Mesenchymal stem cell (in vitro differentiated cells and primary cell): ENCODE results near the gene SNAPC4.

ENCODE experiments used
- DNase-seq: peaks from one replicate; pipeline ENCODE4 v3.0.0-alpha.2; 2013
- H2AFZ ChIP-seq: one replicate; pipeline ENCODE4 v1.6.1; 2013; ENCODE audit warnings: low read depth, mild to moderate bottlenecking, control low read depth, inconsistent platforms, low read length, moderate library complexity
- H2AK5ac ChIP-seq: 2 replicates; pipeline ENCODE4 v1.6.1; 2013; ENCODE audit warnings: low read length, moderate library complexity, mild to moderate bottlenecking, inconsistent platforms; ENCODE audit not compliant: severe bottlenecking
- H2BK120ac ChIP-seq: one replicate; pipeline ENCODE4 v1.6.1; 2013; ENCODE audit warnings: low read depth, mild to moderate bottlenecking, inconsistent platforms, low read length, moderate library complexity
- H2BK12ac ChIP-seq, 2 experiments: one replicate each; pipeline ENCODE4 v1.6.1; 2013; ENCODE audit warnings: inconsistent platforms in 2 of 2, low read length in 2 of 2, mild to moderate bottlenecking in 2 of 2, moderate library complexity in 2 of 2, control low read depth in 1 of 2
- H2BK15ac ChIP-seq: one replicate; pipeline ENCODE4 v1.6.1; 2013; ENCODE audit warnings: mild to moderate bottlenecking, low read depth, inconsistent platforms; ENCODE audit not compliant: poor library complexity, severe bottlenecking
- H2BK5ac ChIP-seq: 2 replicates; pipeline ENCODE4 v1.6.1; 2013; ENCODE audit warnings: low read depth, mild to moderate bottlenecking, low read length, control low read depth, inconsistent platforms; ENCODE audit not compliant: poor library complexity, severe bottlenecking
- H3K14ac ChIP-seq, 2 experiments: one replicate each; pipeline ENCODE4 v1.6.1; 2013; ENCODE audit warnings: inconsistent platforms in 2 of 2, low read length in 2 of 2, control low read depth in 1 of 2, mild to moderate bottlenecking in 1 of 2, moderate library complexity in 1 of 2
- H3K18ac ChIP-seq, 2 experiments: one replicate each; pipeline ENCODE4 v1.6.1; 2013; ENCODE audit warnings: inconsistent platforms in 2 of 2, low read length in 2 of 2, control low read depth in 1 of 2, low read depth in 1 of 2, mild to moderate bottlenecking in 1 of 2
- H3K23ac ChIP-seq, 2 experiments: one replicate each; pipeline ENCODE4 v1.6.1; 2013; ENCODE audit warnings: inconsistent platforms in 2 of 2, low read length in 2 of 2, mild to moderate bottlenecking in 2 of 2, moderate library complexity in 2 of 2, control low read depth in 1 of 2
- H3K27ac ChIP-seq: 2 replicates; pipeline ENCODE4 v1.5.1; 2013; ENCODE audit warnings: mild to moderate bottlenecking, moderate library complexity, low read length, control low read depth, inconsistent platforms; ENCODE audit not compliant: poor library complexity, severe bottlenecking
- H3K27me3 ChIP-seq, 2 experiments: 2 replicates each; pipeline versions ENCODE4 v1.6.1 to v1.7.0; 2013; ENCODE audit warnings: low read length in 2 of 2, mild to moderate bottlenecking in 2 of 2, moderate library complexity in 2 of 2, control low read depth in 1 of 2, inconsistent platforms in 1 of 2; ENCODE audit not compliant: control insufficient read depth in 1 of 2, insufficient read depth in 1 of 2
- H3K36me3 ChIP-seq, 2 experiments: 2 replicates each; pipeline versions ENCODE4 v1.6.1 to v1.7.0; 2013; ENCODE audit warnings: low read length in 2 of 2, control low read depth in 1 of 2, inconsistent platforms in 1 of 2, low read depth in 1 of 2, mild to moderate bottlenecking in 1 of 2; ENCODE audit not compliant: insufficient read depth in 2 of 2, control insufficient read depth in 1 of 2
- H3K4ac ChIP-seq, 2 experiments: one replicate each; pipeline ENCODE4 v1.6.1; 2013; ENCODE audit warnings: inconsistent platforms in 2 of 2, low read length in 2 of 2, mild to moderate bottlenecking in 2 of 2, moderate library complexity in 2 of 2, control low read depth in 1 of 2, low read depth in 1 of 2
- H3K4me1 ChIP-seq: 2 replicates; pipeline ENCODE4 v1.6.1; 2013; ENCODE audit warnings: low read depth, low read length, control low read depth; ENCODE audit not compliant: control insufficient read depth, insufficient read depth
- H3K4me2 ChIP-seq: 2 replicates; pipeline ENCODE4 v1.6.1; 2013; ENCODE audit warnings: low read length, mild to moderate bottlenecking, inconsistent platforms; ENCODE audit not compliant: poor library complexity, severe bottlenecking
- H3K4me3 ChIP-seq, 2 experiments: 2 replicates each; pipeline versions ENCODE4 v1.5.1 to v1.7.0; 2013; ENCODE audit warnings: low read length in 2 of 2, mild to moderate bottlenecking in 2 of 2, control low read depth in 1 of 2, low read depth in 1 of 2; ENCODE audit not compliant: insufficient read depth in 1 of 2
- H3K79me1 ChIP-seq: replicated peaks from 2 replicates; pipeline ENCODE4 v1.6.1; 2013; ENCODE audit warnings: mild to moderate bottlenecking, control low read depth, low read length, inconsistent platforms; ENCODE audit not compliant: poor library complexity, severe bottlenecking
- H3K9ac ChIP-seq: 2 replicates; pipeline ENCODE4 v1.7.0; 2013; ENCODE audit warnings: mild to moderate bottlenecking, low read length, moderate library complexity
- H3K9me3 ChIP-seq: 2 replicates; pipeline ENCODE4 v1.7.0; 2013; ENCODE audit warnings: mild to moderate bottlenecking, low read length; ENCODE audit not compliant: control insufficient read depth
- H4K8ac ChIP-seq: one replicate; pipeline ENCODE4 v1.6.1; 2013; ENCODE audit warnings: inconsistent platforms, mild to moderate bottlenecking, low read length, moderate library complexity
- H4K91ac ChIP-seq: one replicate; pipeline ENCODE4 v1.6.1; 2013; ENCODE audit warnings: mild to moderate bottlenecking, low read length, inconsistent platforms
- WGBS: methylation state at CpG from one replicate; pipeline ENCODE4 v1.1.7; 2013; ENCODE audit warnings: mixed read lengths; 5-methylcytosine and 5-hydroxymethylcytosine counted together

The SNAPC4 gene

DNA sequence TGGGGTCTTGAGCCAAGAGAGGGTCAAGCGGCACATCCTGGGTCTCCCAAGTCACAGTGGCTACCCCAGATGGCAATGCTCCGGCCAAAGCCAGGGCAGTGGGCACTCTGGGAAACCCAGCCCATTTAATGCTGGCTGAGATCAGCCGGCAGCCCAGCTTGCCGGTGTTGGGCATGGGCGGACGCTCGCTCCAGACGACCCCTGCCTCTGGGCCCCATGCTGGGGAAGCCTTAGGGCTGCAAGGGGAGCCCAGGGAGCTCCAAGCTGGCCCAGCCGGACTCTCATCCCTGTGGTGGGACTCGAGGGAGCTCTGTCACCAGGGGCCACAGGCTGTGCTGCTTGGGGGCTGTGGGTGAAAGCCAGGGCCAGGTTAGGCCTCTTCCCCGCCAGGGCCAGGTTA lies 20.6 kb downstream of the SNAPC4 start:
- H2BK15ac ChIP-seq, result no peak overlapping the region
- H2BK120ac ChIP-seq, result no peak overlapping the region
- no peak overlapping the region for H3K23ac ChIP-seq
- no peak overlapping the region for H4K8ac ChIP-seq
- 98% methylated on average over 11 of the region's 11 CpGs for WGBS
- H3K9me3 ChIP-seq, result no peaks in the 10 kb centered on the region
- no peak overlapping the region for H2BK5ac ChIP-seq
- no peak overlapping the region for H3K4me2 ChIP-seq
- peaks cover 87 to 99% of the 10 kb centered on the region in 2 experiments for H3K36me3 ChIP-seq
- no peak overlapping the region for H3K4ac ChIP-seq
- no peak overlapping the region for H3K9ac ChIP-seq
- no peak overlapping the region for H2AFZ ChIP-seq
- H3K79me1 ChIP-seq, result peaks cover 18% of the 10 kb centered on the region
- H3K4me1 ChIP-seq, result peaks cover 5% of the 10 kb centered on the region
- H3K4me3 ChIP-seq, result no peak overlapping the region
- H3K18ac ChIP-seq, result no peak overlapping the region
- no peak for DNase-seq
- no peak overlapping the region for H2BK12ac ChIP-seq
- no peak overlapping the region for H3K14ac ChIP-seq
- H2AK5ac ChIP-seq, result no peak overlapping the region
- no peak overlapping the region for H3K27ac ChIP-seq
- H3K27me3 ChIP-seq, result no peaks in the 10 kb centered on the region
- no peak overlapping the region for H4K91ac ChIP-seq

- no peak overlapping the region for H3K23ac ChIP-seq
- no peak overlapping the region for H2AK5ac ChIP-seq
- H2BK12ac ChIP-seq, result no peak overlapping the region
- H2BK120ac ChIP-seq, result no peak overlapping the region
- WGBS, result 97% methylated on average over 18 of the region's 18 CpGs
- no peak overlapping the region for H3K27ac ChIP-seq
- no peak overlapping the region for H4K91ac ChIP-seq
- H3K14ac ChIP-seq, result no peak overlapping the region
- H3K9ac ChIP-seq, result no peak overlapping the region
- H3K4me3 ChIP-seq, result no peak overlapping the region
- no peak overlapping the region for H2BK15ac ChIP-seq
- H3K4ac ChIP-seq, result no peak overlapping the region
- H2AFZ ChIP-seq, result no peak overlapping the region
- H3K4me1 ChIP-seq, result peaks cover 6% of the 10 kb centered on the region
- H3K4me2 ChIP-seq, result no peak overlapping the region
- no peak overlapping the region for H3K18ac ChIP-seq
- no peak overlapping the region for H2BK5ac ChIP-seq
- DNase-seq, result no peak
- no peaks in the 10 kb centered on the region for H3K9me3 ChIP-seq
- peaks cover 82 to 98% of the 10 kb centered on the region in 2 experiments for H3K36me3 ChIP-seq
- H3K27me3 ChIP-seq, result no peaks in the 10 kb centered on the region
- H4K8ac ChIP-seq, result no peak overlapping the region
- peaks cover 13% of the 10 kb centered on the region for H3K79me1 ChIP-seq
These were observed 21.0 kb downstream of the SNAPC4 start for GRCh38 chr9:136379003-136379287.

GRCh38 chr9:136378170-136379002 lies 21.6 kb downstream of the SNAPC4 start:
- Histone ChIP-seq H3K4ac (no peak overlapping the region), H3K4me1 (peaks cover 10% of the 10 kb centered on the region), H3K27me3 (no peaks in the 10 kb centered on the region), H3K18ac (no peak overlapping the region), H2BK5ac (no peak overlapping the region), H2BK15ac (no peak overlapping the region), H3K14ac (no peak overlapping the region), H4K8ac (no peak overlapping the region), H3K36me3 (peaks cover 78 to 97% of the 10 kb centered on the region in 2 experiments), H3K9me3 (no peaks in the 10 kb centered on the region), H3K27ac (no peak overlapping the region), H3K9ac (no peak overlapping the region), H3K23ac (no peak overlapping the region), H3K79me1 (peaks cover 9% of the 10 kb centered on the region), H2BK12ac (no peak overlapping the region), H2AFZ (no peak overlapping the region), H3K4me3 (peak overlapping the region in 1 of 2 experiments; percentile 4), H3K4me2 (no peak overlapping the region), H2AK5ac (no peak overlapping the region), H4K91ac (no peak overlapping the region), H2BK120ac (no peak overlapping the region)
- no peak for DNase-seq
- WGBS, result 95% methylated on average over 28 of the region's 28 CpGs

GRCh38 chr9:136377341-136378169 lies 22.4 kb downstream of the SNAPC4 start:
- Histone ChIP-seq H4K8ac (no peak overlapping the region), H2AK5ac (no peak overlapping the region), H2BK15ac (no peak overlapping the region), H2AFZ (no peak overlapping the region), H3K9me3 (no peaks in the 10 kb centered on the region), H3K27ac (no peak overlapping the region), H3K18ac (no peak overlapping the region), H3K9ac (no peak overlapping the region), H3K23ac (no peak overlapping the region), H3K4me2 (no peak overlapping the region), H3K14ac (no peak overlapping the region), H2BK12ac (no peak overlapping the region), H2BK5ac (no peak overlapping the region), H3K79me1 (peaks cover 3% of the 10 kb centered on the region), H3K36me3 (peaks cover 69 to 89% of the 10 kb centered on the region in 2 experiments), H3K4me3 (no peak overlapping the region), H3K4me1 (peaks cover 19% of the 10 kb centered on the region), H3K4ac (no peak overlapping the region), H3K27me3 (no peaks in the 10 kb centered on the region), H4K91ac (no peak overlapping the region), H2BK120ac (no peak overlapping the region)
- WGBS, result 96% methylated on average over 32 of the region's 32 CpGs
- DNase-seq, result no peak
